ENCODE results near the gene ARHGAP24. TPM values are rescaled to one million over a fixed set of nuclear protein-coding genes. Genes with fewer than 3 reads are reported as not detected.

The ARHGAP24 gene
- total and polyA plus RNA-seq, 2 experiments from 2014 or later: 19.5 to 29.6 TPM

GRCh38 chr4:85995361-85995760 lies 520.4 kb downstream of the ARHGAP24 start:
- Histone ChIP-seq H2AFZ (no peak overlapping the region), H3K9me2 (replicated peaks; ENCODE audit: insufficient read depth) (no peaks in the 10 kb centered on the region), H3K79me2 (no peaks in the 10 kb centered on the region), H3K36me3 (replicated peaks; ENCODE audit: insufficient read depth, low read depth) (no peaks in the 10 kb centered on the region), H4K20me1 (ENCODE audit: insufficient read depth, poor library complexity, severe bottlenecking) (no peaks in the 10 kb centered on the region), H3K4me1 (ENCODE audit: insufficient read depth) (no peaks in the 10 kb centered on the region), H3K27ac (no peak overlapping the region), H3K9me3 (ENCODE audit: low read depth) (no peaks in the 10 kb centered on the region), H3K4me2 (no peak overlapping the region), H3K4me3 (no peak overlapping the region), H3K27me3 (no peaks in the 10 kb centered on the region)
- no peak for TF ChIP-seq CTCF (IDR thresholded peaks at IDR 0.05; ENCODE audit: poor library complexity)
- no peak for TF ChIP-seq EZH2phosphoT487 (IDR thresholded peaks at IDR 0.05; ENCODE audit: low read depth, severe bottlenecking, unreplicated experiment)
- no peak for TF ChIP-seq EZH2 (IDR thresholded peaks at IDR 0.05; ENCODE audit: borderline replicate concordance)
- DNase-seq (ENCODE audit: low spot score): no peak
- WGBS (ENCODE audit: low lambda C conversion rate, missing lambda C conversion rate): 95% methylated on average over 6 of the region's 6 CpGs

GRCh38 chr4:86001591-86001990 lies 526.6 kb downstream of the ARHGAP24 start:
- DNase-seq (ENCODE audit: low spot score): no peak
- H3K27me3 ChIP-seq: no peaks in the 10 kb centered on the region
- TF ChIP-seq CTCF (IDR thresholded peaks at IDR 0.05; ENCODE audit: poor library complexity): no peak
- no peak for TF ChIP-seq EZH2 (IDR thresholded peaks at IDR 0.05; ENCODE audit: borderline replicate concordance)
- no peak for TF ChIP-seq EZH2phosphoT487 (IDR thresholded peaks at IDR 0.05; ENCODE audit: low read depth, severe bottlenecking, unreplicated experiment)
- H3K9me2 ChIP-seq (replicated peaks; ENCODE audit: insufficient read depth): no peaks in the 10 kb centered on the region
- H3K4me1 ChIP-seq (ENCODE audit: insufficient read depth): no peaks in the 10 kb centered on the region
- H3K4me2 ChIP-seq: no peak overlapping the region
- no peak overlapping the region for H3K27ac ChIP-seq
- no peaks in the 10 kb centered on the region for H3K36me3 ChIP-seq (replicated peaks; ENCODE audit: insufficient read depth, low read depth)
- H2AFZ ChIP-seq: no peak overlapping the region
- no peaks in the 10 kb centered on the region for H4K20me1 ChIP-seq (ENCODE audit: insufficient read depth, poor library complexity, severe bottlenecking)
- no peaks in the 10 kb centered on the region for H3K79me2 ChIP-seq
- 84% methylated on average over 2 of the region's 2 CpGs for WGBS (ENCODE audit: low lambda C conversion rate, missing lambda C conversion rate)
- no peak overlapping the region for H3K4me3 ChIP-seq
- H3K9me3 ChIP-seq (ENCODE audit: low read depth): no peaks in the 10 kb centered on the region

GRCh38 chr4:86004030-86004429 lies 529.1 kb downstream of the ARHGAP24 start:
- Histone ChIP-seq H3K4me1 (ENCODE audit: insufficient read depth) (no peaks in the 10 kb centered on the region), H3K36me3 (replicated peaks; ENCODE audit: insufficient read depth, low read depth) (no peaks in the 10 kb centered on the region), H3K9me3 (ENCODE audit: low read depth) (no peaks in the 10 kb centered on the region), H4K20me1 (ENCODE audit: insufficient read depth, poor library complexity, severe bottlenecking) (no peaks in the 10 kb centered on the region), H3K4me3 (no peak overlapping the region), H2AFZ (no peak overlapping the region), H3K79me2 (no peaks in the 10 kb centered on the region), H3K27me3 (no peaks in the 10 kb centered on the region), H3K4me2 (no peak overlapping the region), H3K9me2 (replicated peaks; ENCODE audit: insufficient read depth) (no peaks in the 10 kb centered on the region), H3K27ac (no peak overlapping the region)
- 70% methylated on average over 2 of the region's 2 CpGs for WGBS (ENCODE audit: low lambda C conversion rate, missing lambda C conversion rate)
- DNase-seq (ENCODE audit: low spot score): no peak
- TF ChIP-seq EZH2 (IDR thresholded peaks at IDR 0.05; ENCODE audit: borderline replicate concordance): no peak
- no peak for TF ChIP-seq EZH2phosphoT487 (IDR thresholded peaks at IDR 0.05; ENCODE audit: low read depth, severe bottlenecking, unreplicated experiment)
- TF ChIP-seq CTCF (IDR thresholded peaks at IDR 0.05; ENCODE audit: poor library complexity): no peak

GRCh38 chr4:86006057-86006456 lies 531.1 kb downstream of the ARHGAP24 start:
- DNase-seq (ENCODE audit: low spot score): no peak
- Histone ChIP-seq H2AFZ (no peak overlapping the region), H3K4me1 (ENCODE audit: insufficient read depth) (no peaks in the 10 kb centered on the region), H3K4me3 (no peak overlapping the region), H3K36me3 (replicated peaks; ENCODE audit: insufficient read depth, low read depth) (no peaks in the 10 kb centered on the region), H4K20me1 (ENCODE audit: insufficient read depth, poor library complexity, severe bottlenecking) (no peaks in the 10 kb centered on the region), H3K27me3 (no peaks in the 10 kb centered on the region), H3K79me2 (no peaks in the 10 kb centered on the region), H3K27ac (no peak overlapping the region), H3K4me2 (no peak overlapping the region), H3K9me3 (ENCODE audit: low read depth) (no peaks in the 10 kb centered on the region), H3K9me2 (replicated peaks; ENCODE audit: insufficient read depth) (no peaks in the 10 kb centered on the region)
- no peak for TF ChIP-seq EZH2 (IDR thresholded peaks at IDR 0.05; ENCODE audit: borderline replicate concordance)
